Brain pericyte (primary cell): ENCODE results near the gene NANOS3.
A peak's percentile ranks its signal among the peaks of the same experiment; 100 is the strongest.
"Not testable (repeated sequence)": the region's sequence is repeated elsewhere in the genome, so short reads cannot be mapped to it uniquely, and the experiment has no call there.

ENCODE experiments used
- DNase-seq: peaks from one replicate; pipeline ENCODE4 v3.0.0-alpha.2; 2012; ENCODE audit warnings: low read depth, low spot score

The NANOS3 gene

DNA sequence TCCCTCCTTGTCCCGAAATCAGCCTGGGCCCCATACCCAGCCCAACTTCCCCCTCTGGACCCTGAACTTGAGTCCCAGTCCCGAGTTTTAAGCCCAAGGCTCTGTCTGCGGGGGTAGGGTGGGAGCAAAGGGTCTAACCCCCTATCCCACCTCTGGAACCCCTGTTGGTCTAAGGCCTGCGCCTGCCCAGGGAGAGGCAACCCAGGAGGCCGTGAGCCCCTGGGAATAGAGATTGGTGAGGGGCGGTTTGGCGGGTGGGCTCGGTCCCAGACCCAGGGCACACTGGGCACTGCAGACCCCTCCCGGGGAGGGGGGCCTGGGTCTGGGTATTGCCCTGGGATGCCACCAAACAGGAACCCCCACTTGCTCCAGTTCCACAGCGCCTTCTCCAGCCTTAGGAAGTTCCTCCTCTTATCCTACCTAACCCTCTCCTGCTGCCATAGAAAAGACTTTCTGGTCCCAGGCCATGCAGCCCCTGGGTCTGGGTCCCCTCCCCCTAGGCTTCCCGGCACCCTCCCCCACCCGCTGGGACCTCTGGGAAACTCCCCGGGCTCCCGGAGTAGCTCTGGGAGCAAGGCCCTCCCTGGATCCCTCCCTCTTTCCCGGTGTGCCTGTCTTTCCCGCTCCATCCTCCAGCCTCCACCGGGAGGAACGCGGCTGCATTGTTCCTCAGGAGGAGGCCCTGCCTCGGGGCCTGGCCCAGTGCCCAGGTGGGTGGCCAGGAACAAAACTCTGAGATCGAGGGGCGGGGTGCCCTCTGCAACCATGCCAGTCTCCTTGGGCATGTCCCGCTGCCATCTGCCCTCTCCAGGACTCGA lies 33.6 kb upstream of the NANOS3 start:
- DNase-seq, result no peak

DNA sequence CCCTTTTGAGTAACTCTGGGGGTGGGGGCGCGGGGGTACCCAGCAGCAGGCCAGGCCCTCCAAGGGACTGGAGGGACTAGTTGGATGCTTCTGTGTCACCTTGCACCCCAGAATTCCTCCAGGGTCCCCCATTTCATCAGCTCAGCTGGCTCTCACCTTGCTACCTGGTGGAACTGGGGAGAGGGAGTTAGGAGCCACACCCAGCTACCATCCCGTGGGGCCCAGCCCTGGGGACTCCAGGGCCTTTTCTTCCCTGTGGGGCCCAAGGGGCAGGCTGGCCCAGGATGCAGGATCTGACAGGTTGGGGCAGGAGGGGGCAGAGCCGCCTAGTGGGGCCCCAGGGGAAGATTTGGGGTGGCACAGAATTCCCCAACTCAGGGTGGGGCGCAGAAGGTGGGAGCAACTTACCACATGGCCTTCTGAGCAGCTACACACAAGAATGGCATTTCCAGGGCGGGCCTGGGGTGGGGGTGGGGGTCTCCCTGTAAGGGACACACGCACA lies 32.8 kb upstream of the NANOS3 start:
- no peak for DNase-seq

DNA sequence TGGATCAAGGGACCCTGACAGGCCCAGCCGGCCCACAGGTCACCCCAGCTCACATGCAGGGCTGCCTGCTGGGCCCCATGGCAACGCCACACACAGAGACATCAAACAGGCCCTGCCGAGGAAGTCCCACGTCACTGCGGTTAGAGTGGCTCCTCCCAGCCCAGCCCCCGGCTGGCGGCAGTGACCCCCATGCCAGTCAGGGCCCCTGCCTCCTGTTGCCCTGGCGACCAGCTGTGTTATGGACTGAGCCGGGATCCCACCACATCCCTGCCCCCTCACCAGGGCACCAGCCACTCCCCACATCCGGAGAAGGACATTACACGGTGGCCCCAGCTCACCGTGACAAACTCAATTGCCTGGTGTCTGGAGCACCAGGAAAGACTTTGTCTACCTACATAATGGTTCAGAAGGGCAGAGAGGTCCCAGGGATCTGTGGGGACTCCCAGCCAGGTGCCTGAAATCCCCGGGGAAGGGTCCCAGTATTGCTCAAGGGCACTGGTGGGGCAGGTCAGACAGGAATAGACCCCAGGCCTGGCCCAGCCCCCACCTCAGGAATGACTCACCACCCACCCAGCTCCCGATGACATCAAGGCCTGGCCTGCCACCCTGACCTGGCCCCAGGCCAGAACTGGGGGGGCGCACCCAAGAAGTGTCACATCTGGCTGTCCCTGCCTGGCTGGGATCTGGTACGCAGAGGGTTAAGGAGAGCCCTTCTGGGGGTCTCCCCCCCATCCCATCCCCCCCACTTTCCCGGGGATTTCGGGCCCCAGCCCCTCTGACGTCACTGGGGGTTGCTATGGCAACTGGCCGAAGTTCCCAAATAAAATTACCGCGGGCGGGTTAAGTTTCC lies 30.2 kb upstream of the NANOS3 start:
- peak; percentile 77 for DNase-seq

DNA sequence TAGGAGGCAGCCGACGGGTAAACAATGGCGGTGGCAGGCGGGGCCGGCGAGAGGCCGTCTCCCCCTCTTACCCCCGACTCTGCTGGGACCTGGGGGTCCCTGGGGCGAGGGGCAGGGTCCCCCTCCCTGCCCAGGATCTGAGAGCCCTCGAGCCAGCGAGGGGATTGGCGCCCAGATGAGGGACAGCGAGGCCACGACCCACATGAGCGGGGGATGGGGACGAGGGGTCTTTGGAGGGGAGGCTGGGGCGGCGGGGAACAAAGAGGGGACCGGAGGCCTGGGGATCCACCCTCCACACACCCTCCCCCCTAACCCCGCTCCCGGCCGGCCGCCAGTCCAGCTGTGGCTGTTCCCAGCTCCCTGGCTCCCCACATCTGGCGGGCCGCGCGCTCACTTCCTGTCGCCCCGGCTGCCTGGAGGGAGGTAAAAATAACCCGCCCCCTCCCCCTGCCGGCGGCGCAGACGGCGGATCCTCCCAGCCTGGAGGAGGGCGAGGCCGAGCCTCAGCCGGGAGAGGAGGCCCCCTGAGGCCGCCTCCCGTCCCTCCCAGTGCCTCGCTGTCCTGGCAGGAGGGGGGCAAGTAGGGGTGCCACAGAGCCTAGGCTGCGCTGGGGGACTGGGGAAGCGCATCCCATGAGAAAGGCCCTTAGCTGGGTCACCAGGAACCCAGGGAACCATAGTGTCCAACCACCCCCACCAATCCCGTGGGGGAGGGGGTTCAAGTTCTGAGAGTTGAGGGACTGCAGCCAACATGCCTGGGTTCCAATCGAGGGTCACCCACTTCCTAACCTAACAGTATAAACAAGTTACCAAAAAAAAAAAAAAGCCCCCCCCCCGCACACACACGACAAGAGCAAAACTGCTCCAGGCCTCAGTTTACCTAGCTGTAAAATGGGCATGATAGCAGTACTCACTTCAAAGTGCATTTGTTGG lies 29.3 kb upstream of the NANOS3 start:
- peak; percentile 80 for DNase-seq

DNA sequence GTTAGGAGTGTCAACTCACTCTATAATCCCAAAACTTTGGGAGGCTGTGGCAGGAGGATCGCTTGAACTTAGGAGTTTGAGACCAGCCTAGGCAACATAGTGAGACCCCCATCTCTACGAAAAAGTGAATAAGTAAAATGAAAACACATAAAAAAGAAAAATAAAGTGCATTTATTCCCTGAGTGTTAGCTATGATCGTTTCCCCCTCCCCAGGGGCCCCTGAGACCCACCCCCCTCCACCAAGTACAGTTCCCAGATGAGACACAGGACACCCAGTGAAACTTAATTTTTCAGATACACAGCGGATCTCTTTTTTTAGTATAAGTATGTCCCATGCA lies 28.6 kb upstream of the NANOS3 start:
- no peak for DNase-seq

DNA sequence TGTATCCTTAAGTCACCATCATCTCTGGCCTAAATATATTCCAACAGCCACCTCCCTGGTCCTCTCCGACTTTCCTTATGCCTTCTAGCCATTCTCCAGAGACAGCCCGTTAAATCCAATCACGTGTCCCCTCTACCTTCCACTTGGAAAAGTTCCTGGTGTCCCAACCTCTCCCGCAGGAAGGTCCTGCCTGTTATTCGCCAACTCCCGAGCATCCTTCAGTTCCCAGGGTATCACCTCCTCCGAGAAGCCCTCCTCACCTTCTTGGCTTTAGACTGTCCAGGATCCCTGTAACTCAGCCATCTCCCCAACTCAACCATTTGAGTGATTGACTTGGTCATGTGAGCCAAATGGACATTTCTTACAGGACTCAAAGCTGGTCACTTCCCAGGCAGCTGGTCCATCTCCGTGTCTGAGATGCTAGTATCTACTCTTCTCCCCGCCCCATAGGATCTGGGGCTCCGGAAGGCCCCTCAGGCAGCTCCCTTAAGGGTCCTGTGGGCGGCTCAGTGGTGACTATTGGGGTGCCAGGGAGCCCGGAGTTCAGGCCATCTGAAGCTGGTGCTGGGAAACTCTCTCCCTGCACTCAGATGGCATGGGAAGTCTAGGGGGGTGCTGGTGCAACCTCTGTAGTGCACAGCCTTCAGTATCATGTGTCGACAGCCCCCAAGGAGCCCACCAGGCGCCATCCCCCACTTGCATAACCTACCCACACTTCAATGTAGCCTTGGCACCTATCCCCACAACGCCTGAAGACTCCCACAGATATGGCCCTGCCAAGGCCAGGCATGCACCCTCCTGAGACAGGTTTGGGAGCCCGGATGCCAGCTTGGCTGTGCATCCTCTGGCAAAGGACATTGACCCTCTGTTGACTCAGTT lies 27.9 kb upstream of the NANOS3 start:
- no peak for DNase-seq

DNA sequence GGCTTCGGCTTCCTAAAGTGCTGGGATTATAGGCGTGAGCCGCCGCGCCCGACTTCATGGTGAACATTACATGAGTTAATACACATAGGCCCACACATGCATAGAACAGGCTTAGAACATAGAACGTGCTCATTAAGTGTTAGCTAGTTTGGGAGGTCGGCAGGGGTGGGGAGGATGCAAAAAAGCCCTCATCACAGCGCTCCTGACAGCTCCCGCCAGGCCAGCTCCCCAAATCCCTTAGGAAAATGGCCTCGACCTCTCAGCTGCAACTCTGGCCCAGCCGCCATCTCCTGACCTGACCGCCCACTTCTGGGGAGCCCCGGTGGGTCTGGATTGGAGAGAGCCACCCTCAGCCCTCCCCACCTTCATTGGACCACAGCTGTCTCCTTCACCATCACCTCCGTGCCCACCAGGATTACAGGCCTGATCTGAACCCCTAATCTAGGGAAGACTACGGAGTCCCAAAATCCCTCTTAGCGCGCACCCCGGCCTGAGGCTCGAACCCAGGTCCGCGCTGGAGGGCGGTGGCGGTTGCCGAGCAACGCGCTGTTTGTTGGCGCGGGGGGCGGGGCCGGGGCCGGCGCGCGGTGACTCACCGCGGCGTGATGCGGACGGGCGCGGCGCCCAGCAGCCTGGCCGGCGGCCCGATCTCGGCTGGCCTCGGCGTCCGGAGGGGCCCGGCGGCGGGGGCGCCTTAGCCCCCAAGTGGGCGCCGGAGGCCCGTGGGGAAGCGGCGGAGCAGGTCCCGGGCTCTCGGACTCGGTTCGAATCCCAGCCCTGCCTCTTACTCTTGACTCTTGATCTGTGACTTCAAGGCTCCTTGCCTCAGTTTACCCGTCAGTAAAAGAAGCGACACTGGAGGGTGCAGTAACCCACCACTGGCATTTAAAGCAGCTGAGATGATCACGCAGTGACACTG lies 26.7 kb upstream of the NANOS3 start:
- no peak for DNase-seq

DNA sequence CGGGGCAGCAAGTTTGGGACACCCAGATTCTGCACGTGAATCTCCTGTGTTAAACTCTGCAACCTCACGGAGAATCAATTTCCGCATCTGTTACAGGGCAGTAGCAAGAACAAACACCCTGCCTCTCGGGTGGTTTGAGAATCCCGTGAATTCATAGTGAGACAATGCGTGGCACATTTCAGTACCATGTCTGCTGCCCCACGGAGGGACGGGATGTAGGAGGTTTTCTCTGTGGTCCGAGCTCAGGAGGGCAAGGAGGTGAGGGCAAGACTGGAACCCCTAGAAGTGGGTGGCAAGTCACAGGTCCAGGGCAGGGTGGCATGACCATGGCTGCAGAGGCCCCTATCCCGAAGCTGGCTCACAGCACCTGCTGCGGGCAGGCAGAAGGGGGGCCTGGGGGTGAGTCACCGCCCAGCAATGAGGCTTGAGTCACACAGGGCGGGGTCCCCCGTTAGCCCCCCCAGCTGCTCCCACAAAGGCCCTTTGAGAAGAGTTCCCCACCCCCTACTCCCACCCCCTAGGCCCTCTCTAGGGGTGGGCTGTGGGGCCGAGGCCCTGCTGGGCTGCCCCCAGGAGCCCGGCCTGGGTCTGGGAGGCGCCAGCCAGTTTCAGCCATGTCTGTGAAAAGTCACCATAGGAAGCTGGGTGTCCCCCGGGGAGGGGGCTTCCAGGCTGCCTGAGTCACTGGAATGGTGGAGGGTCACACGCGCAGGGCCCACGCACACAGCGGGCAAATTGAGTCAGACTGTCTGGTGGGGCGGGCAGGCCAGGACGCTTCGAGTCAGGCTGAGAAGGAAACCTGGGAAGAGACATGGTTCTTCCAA lies 25.8 kb upstream of the NANOS3 start:
- peak; percentile 73 for DNase-seq

DNA sequence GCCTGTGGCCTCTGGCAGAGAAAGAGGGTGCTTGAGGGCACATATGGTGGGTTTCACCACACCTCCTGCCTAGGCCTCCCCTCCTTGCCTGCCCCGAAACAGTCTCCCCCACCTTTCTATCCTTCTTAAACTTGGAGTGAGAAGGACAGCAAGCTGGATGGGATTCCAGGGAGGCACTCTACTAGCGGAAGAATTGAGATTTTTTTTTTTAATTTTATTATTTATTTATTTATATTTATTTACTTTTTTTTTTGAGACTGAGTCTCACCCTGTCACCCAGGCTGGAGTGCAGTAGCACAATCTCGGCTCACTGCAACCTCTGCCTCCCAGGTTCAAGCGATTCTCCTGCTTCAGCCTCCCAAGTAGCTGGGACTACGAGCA lies 25.2 kb upstream of the NANOS3 start:
- DNase-seq, result not testable (repeated sequence)

DNA sequence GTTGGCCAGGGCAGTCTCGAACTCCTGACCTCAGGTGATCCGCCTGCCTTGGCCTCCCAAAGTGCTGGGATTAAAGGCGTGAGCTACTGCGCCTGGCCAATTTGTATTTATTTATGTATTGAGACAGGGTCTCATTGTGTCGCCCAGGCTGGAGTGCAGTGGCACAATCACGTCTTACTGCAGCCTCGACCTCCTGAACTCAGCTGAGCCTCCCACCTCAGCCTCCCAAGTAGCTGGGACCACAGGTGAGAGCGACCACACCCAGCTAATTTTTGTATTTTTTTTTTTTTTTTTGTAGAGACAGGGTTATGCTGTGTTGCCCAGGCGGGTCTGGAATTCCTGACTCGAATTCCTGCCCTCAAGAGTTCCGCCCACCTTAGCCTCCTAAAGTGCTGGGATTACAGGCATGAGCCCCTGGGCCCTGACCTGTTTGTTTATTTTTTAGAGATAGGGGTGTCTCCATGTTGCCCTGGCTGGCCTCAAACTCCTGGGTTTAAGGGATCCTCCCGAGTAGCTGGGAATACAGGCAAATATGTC lies 24.7 kb upstream of the NANOS3 start:
- DNase-seq, result not testable (repeated sequence)

DNA sequence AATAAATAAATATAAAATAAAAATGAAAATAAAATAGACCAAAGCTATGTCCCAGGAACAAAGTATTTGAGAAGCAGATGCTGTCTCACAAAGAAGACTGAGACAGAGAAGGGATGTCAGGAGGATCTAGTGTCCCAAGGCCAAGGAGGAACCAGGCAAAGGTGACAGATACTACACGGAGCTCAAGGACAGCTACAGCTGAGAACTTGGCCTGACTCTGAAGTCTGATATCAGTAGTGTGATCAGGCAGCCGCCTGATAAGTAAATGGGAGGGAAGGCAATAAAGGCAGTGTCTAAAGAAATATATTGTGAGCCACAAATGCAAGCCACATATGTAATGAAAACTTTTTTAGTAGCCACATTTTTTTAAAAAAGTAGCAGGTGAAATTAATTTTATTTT lies 20.4 kb upstream of the NANOS3 start:
- DNase-seq, result no peak

DNA sequence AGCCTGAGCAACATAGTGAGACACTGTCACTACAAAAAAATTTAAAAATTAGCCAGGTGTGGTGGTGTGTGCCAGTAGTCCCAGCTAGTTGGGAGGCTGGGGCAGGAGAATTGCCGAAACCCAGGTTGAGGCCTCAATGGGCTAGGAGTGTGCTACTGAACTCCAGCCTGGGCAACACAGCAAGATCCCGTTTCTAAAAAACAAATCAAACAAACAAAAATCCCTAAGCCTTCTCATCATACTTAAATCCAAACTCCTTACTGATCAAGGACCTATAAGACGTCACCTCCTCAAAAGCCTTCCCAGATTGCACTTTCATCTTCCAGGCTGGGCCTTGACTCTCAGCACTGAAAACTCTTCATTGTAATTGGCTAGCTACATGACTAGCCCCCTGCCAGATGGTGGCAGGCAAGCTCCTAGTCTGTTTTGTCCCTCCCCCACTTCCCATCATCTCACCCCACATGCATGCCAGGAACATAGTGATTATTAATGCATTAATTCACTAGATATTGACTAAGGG lies 17.5 kb upstream of the NANOS3 start:
- no peak for DNase-seq

DNA sequence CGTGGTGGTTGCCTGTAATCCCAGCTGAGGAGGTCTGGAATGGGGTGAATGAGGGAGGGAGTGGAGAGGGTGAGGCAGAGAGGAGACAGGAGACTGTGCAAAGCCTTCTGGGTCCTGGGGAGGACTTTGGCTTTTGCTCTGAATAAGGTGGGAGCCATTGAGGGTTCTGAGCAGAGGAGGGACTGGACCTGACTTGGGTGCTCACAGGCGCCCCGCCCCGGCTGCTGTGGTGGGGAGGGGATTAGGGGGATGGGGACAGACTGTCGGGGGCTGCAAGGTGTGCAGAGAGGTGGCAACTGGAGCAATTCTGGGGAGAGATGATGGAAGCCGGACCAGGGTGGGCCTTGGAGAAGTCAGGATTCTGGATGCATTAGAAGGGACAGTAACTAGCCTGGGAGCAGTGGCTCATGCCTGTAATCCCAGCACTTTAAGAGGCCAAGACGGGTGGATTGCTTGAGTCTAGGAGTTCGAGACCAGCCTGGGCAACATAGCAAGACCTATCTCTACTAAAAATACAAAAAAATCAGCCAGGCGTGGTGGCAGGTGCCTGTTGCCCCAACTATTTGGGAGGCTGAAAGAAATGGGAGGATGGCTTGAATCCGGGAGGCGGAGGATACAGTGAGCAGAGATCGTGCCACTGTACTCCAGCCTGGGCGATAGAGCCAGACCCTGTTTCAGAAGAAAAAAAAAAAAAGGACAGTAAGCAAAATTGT lies 16.1 kb upstream of the NANOS3 start:
- no peak for DNase-seq

DNA sequence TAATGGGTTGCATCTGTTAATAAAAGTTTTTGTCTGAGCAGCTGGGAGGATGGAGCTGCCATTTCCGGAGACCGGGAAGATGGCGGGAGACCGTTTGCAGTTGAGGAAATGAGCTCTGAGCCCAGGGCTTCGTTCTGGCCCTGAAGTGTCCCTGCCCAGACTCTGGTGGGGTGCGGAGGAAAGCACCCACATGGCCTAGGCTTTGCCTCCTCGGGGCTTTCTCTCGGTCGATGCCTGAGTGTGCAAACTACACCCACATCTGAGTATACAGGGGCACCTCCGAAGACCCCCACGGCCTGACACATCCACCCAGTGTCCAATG lies 15.6 kb upstream of the NANOS3 start:
- DNase-seq, result no peak

DNA sequence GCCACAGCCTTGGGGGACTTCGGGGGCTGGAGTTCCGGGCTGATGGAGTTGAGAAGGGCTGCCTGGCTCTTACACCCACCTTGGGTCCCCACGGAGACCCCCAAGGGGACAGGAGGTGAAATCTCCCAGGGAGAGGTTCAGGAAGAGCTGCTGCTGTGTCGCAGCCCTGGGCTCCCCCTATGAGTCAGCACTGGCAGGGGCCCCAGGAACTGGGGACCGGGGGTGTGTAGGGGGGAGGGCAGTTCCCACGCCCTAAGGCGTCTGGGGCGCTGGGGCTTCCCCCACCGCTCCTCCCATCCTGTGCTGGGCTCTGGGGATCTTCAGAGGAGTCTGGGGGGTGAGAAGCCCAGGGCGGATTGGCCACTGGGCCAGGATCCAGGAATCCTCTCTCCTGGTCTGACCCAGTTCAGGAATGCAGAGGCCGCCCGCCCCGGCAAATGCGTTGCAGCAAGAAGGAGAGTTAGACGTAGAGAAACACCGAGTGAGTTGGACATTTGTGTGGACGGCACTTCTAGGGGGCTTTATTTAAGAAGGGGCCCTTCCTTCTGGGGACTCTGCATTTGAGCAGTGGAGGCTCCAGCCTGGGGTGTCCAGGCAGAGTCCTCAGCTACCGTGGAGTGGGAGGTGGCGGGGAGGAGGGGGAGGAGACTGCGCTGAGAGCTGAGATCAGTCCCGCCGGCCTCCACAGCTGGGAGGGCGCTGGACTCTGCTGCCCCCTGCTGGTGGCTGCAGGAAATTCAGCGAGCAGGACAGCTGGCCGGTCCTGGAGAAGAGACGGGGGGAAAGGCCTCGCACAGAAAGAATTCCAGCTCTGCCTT lies 15.0 kb upstream of the NANOS3 start:
- DNase-seq, result peak; percentile 74

DNA sequence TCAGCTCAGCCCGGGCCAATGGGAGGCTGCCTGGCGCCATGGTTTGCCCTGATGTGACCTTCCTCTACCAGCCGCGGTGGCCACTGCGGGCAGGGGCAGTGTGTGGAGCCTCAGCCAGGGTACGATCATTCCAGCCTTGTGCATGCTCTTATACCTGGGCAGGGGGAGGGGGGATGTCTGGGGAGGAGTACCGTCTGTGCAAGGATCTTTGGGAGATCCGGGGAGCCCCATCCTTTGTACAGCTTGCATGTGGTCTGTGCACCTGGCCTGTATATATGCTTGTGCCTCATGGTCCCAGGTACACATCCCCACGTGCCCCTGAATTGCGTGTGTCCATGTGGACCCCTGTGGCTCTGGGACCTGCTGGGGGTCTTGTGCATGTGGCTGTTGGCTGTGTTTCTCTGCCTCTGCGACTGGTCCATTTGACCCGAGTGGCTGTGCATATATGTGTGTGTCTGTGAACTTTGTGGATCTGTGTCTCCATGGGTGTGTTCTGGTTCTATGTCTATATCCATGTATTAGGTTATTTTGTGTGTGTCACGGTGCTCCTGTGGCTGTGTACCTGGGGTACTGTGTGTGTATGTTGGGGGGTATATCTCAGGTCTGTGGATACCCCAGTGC lies 12.8 kb upstream of the NANOS3 start:
- DNase-seq, result no peak
